ENCODE data around the gene HS6ST2.

HS6ST2 gene

GRCh38 chrX:132766452-132766851 is 192.0 kb downstream of the HS6ST2 start:
- no peak for TF ChIP-seq CTCF (conservative IDR thresholded peaks at IDR 0.05)
- TF ChIP-seq ZFX (IDR thresholded peaks at IDR 0.05): no peak

GRCh38 chrX:132763528-132763927 is 194.9 kb downstream of the HS6ST2 start:
- TF ChIP-seq ZFX (IDR thresholded peaks at IDR 0.05) (no peak), CTCF (conservative IDR thresholded peaks at IDR 0.05) (no peak)
- no peak overlapping the region for H3K27ac ChIP-seq

More at GRCh38 chrX:132766452-132766851, 192.0 kb downstream of the HS6ST2 start:
- H3K27ac ChIP-seq: no peak overlapping the region

GRCh38 chrX:132758759-132759158 is 199.7 kb downstream of the HS6ST2 start:
- TF ChIP-seq CTCF (conservative IDR thresholded peaks at IDR 0.05) (no peak), ZFX (IDR thresholded peaks at IDR 0.05) (no peak)
- H3K27ac ChIP-seq: no peak overlapping the region

GRCh38 chrX:132757066-132757623 is 201.3 kb downstream of the HS6ST2 start:
- no peak overlapping the region for H3K27ac ChIP-seq

GRCh38 chrX:132756439-132756838 is 202.0 kb downstream of the HS6ST2 start:
- H3K27ac ChIP-seq: no peak overlapping the region
- no peak for TF ChIP-seq CTCF (conservative IDR thresholded peaks at IDR 0.05)
- no peak for TF ChIP-seq ZFX (IDR thresholded peaks at IDR 0.05)

More at GRCh38 chrX:132757066-132757623, 201.3 kb downstream of the HS6ST2 start:
- TF ChIP-seq CTCF (conservative IDR thresholded peaks at IDR 0.05) (no peak), ZFX (IDR thresholded peaks at IDR 0.05) (no peak)

- no peak overlapping the region for H3K27ac ChIP-seq
- TF ChIP-seq CTCF (conservative IDR thresholded peaks at IDR 0.05): no peak
- no peak for TF ChIP-seq ZFX (IDR thresholded peaks at IDR 0.05)
These were observed 207.3 kb downstream of the HS6ST2 start for GRCh38 chrX:132751063-132751690.

- H3K27ac ChIP-seq: no peak overlapping the region
- no peak for TF ChIP-seq ZFX (IDR thresholded peaks at IDR 0.05)
- no peak for TF ChIP-seq CTCF (conservative IDR thresholded peaks at IDR 0.05)
These were observed 207.9 kb downstream of the HS6ST2 start for GRCh38 chrX:132750331-132751062.
